GM23248 (cell line): Measurements from ENCODE around the gene SLC25A1. TPM values are rescaled to one million over a fixed set of nuclear protein-coding genes. Genes with fewer than 3 reads are reported as not detected.

ENCODE experiments used
- DNase-seq: peaks from one replicate; pipeline ENCODE4 v3.0.0-alpha.2; 2015
- H2AFZ ChIP-seq: fragments of 200-600 bp; sonication (generic); 2 replicates; pipeline ENCODE4 v1.6.1; 2016; ENCODE audit warnings: antibody characterized with exemption
- H3F3A ChIP-seq: fragments of 200-600 bp; sonication (generic); 2 replicates; pipeline ENCODE4 v1.6.1; 2016; ENCODE audit warnings: mild to moderate bottlenecking, antibody characterized with exemption, mixed run types; ENCODE audit not compliant: insufficient read depth
- H3K27ac ChIP-seq: fragments of 200-600 bp; sonication (generic); 2 replicates; pipeline ENCODE4 v1.5.1; 2016; ENCODE audit warnings: mild to moderate bottlenecking
- H3K27me3 ChIP-seq: fragments of 200-600 bp; sonication (generic); replicated peaks from 2 replicates; pipeline ENCODE4 v1.6.1; 2016; ENCODE audit warnings: mild to moderate bottlenecking; ENCODE audit not compliant: insufficient read depth
- H3K36me3 ChIP-seq: fragments of 200-600 bp; sonication (generic); 2 replicates; pipeline ENCODE4 v1.6.1; 2016; ENCODE audit warnings: low read depth, mild to moderate bottlenecking
- H3K4me1 ChIP-seq: fragments of 200-600 bp; sonication (generic); 2 replicates; pipeline ENCODE4 v1.6.1; 2016; ENCODE audit warnings: mild to moderate bottlenecking; ENCODE audit not compliant: insufficient read depth
- H3K4me2 ChIP-seq: fragments of 200-600 bp; sonication (generic); one replicate; pipeline ENCODE4 v1.6.1; 2016; ENCODE audit warnings: mild to moderate bottlenecking; ENCODE audit not compliant: unreplicated experiment
- H3K4me3 ChIP-seq: fragments of 200-600 bp; sonication (generic); 2 replicates; pipeline ENCODE4 v1.5.1; 2016; ENCODE audit warnings: mild to moderate bottlenecking
- H3K79me2 ChIP-seq: fragments of 200-600 bp; sonication (generic); 2 replicates; pipeline ENCODE4 v1.6.1; 2016; ENCODE audit warnings: mild to moderate bottlenecking; ENCODE audit not compliant: insufficient read depth
- H3K9ac ChIP-seq: fragments of 200-600 bp; sonication (generic); 2 replicates; pipeline ENCODE4 v1.6.1; 2016; ENCODE audit warnings: mild to moderate bottlenecking
- H3K9me2 ChIP-seq: fragments of 200-600 bp; sonication (generic); 2 replicates; pipeline ENCODE4 v1.6.1; 2016; ENCODE audit warnings: mixed run types, mild to moderate bottlenecking, moderate library complexity; ENCODE audit not compliant: insufficient read depth
- H3K9me3 ChIP-seq: fragments of 200-600 bp; sonication (generic); one replicate; pipeline ENCODE4 v1.6.1; 2017; ENCODE audit warnings: low read depth
- H4K20me1 ChIP-seq: fragments of 200-600 bp; sonication (generic); 2 replicates; pipeline ENCODE4 v1.6.0; 2016; ENCODE audit not compliant: insufficient read depth
- EZH2 ChIP-seq: fragments of 200-600 bp; sonication (generic); IDR thresholded peaks from 2 replicates; pipeline ENCODE4 v1.6.1; 2018; ENCODE audit warnings: antibody characterized with exemption, mild to moderate bottlenecking; ENCODE audit not compliant: insufficient read depth, poor library complexity, severe bottlenecking
- EZH2phosphoT487 ChIP-seq: fragments of 200-600 bp; sonication (generic); IDR thresholded peaks from 2 replicates; pipeline ENCODE4 v1.6.1; 2018; ENCODE audit warnings: antibody characterized with exemption, moderate library complexity, mild to moderate bottlenecking, low read depth; ENCODE audit not compliant: insufficient read depth
- WGBS, 2 experiments: methylation state at CpG; one replicate each; pipeline ENCODE4 v1.1.6; 2015 to 2017; ENCODE audit warnings: low lambda C conversion rate in 2 of 2, low coverage in 1 of 2; ENCODE audit errors: missing lambda C conversion rate in 2 of 2; 5-methylcytosine and 5-hydroxymethylcytosine counted together
- in situ Hi-C: fragments of 300-500 bp; cut with MboI; formaldehyde crosslinking; loops from 2 replicates; pipeline ENCODE4 v1.15.0; 2020
- polyA plus RNA-seq: library from polyadenylated mRNA; unstranded; fragments of >200 nt; fragmentation: Nextera tagmentation; extraction: Ambion mirVana; gene quantifications from 2 replicates; pipeline ENCODE4 v1.2.1, GENCODE V29; 2016
- total RNA-seq: library from RNA; depleted of rRNA; stranded (reverse); fragments of >200 nt; shearing (Covaris generic); gene quantifications from 2 replicates; pipeline ENCODE4 v1.2.3, GENCODE V29; 2014

The SLC25A1 gene
- total and polyA plus RNA-seq, 2 experiments from 2014 or later = 99.5 to 113 TPM

GRCh38 chr22:19134176-19134831 lies 44.2 kb downstream of the SLC25A1 start:
- no peak overlapping the region for H3K9ac ChIP-seq
- H3K4me2 ChIP-seq = no peak overlapping the region
- no peaks in the 10 kb centered on the region for H3F3A ChIP-seq
- H3K79me2 ChIP-seq = no peaks in the 10 kb centered on the region
- H3K4me3 ChIP-seq = no peak overlapping the region
- H3K36me3 ChIP-seq = no peaks in the 10 kb centered on the region; the same call in 1 of the 2 replicates
- TF ChIP-seq EZH2 (no peak), EZH2phosphoT487 (no peak)
- H3K4me1 ChIP-seq = no peaks in the 10 kb centered on the region
- H4K20me1 ChIP-seq = no peaks in the 10 kb centered on the region
- WGBS, 2 experiments = 92 to 95% methylated on average over 20 to 21 of the region's 21 CpGs
- no peaks in the 10 kb centered on the region for H3K9me2 ChIP-seq
- in situ Hi-C loops = no loop called here
- H3K9me3 ChIP-seq = no peaks in the 10 kb centered on the region
- no peak for DNase-seq
- H3K27me3 ChIP-seq = no peaks in the 10 kb centered on the region
- H3K27ac ChIP-seq = no peak overlapping the region
- H2AFZ ChIP-seq = no peak overlapping the region

DNA sequence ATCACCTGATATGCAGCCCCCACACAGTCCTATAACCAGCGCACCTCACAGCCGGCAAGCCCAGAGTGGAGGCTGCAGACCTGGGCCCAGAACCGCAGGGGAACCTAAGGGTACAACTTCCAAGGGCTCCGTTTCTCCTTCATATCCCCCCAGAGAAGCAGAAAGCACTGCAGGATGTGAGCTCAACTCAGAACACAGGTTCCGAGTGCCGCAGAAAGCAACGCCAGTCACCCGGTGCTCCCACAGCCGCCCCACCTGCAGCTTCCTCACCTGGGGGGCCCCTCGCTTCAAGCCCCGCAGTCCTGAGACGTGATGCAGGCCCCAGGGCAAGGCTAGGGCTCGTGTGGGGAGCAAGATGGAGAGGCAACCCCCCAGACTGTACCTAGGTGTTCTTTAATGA lies 45.0 kb downstream of the SLC25A1 start:
- H3K27me3 ChIP-seq = no peaks in the 10 kb centered on the region
- no peaks in the 10 kb centered on the region for H3K4me1 ChIP-seq
- no peaks in the 10 kb centered on the region for H3K79me2 ChIP-seq
- no peak overlapping the region for H3K27ac ChIP-seq
- no peak overlapping the region for H2AFZ ChIP-seq
- H3F3A ChIP-seq = no peaks in the 10 kb centered on the region
- no peaks in the 10 kb centered on the region for H3K9me2 ChIP-seq
- DNase-seq = no peak
- no peak overlapping the region for H3K9ac ChIP-seq
- no peaks in the 10 kb centered on the region for H4K20me1 ChIP-seq
- no peak overlapping the region for H3K4me2 ChIP-seq
- 91 to 94% methylated on average over 13 of the region's 13 CpGs for WGBS, 2 experiments
- no peaks in the 10 kb centered on the region for H3K9me3 ChIP-seq
- H3K36me3 ChIP-seq = no peaks in the 10 kb centered on the region; the same call in 1 of the 2 replicates
- H3K4me3 ChIP-seq = no peak overlapping the region
- TF ChIP-seq EZH2 = no peak
- TF ChIP-seq EZH2phosphoT487 = no peak
- in situ Hi-C loops = no loop called here

GRCh38 chr22:19132693-19133400 lies 45.7 kb downstream of the SLC25A1 start:
- DNase-seq = no peak
- H4K20me1 ChIP-seq = no peaks in the 10 kb centered on the region
- no peaks in the 10 kb centered on the region for H3F3A ChIP-seq
- H3K9me2 ChIP-seq = no peaks in the 10 kb centered on the region
- no peaks in the 10 kb centered on the region for H3K79me2 ChIP-seq
- no peaks in the 10 kb centered on the region for H3K4me1 ChIP-seq
- WGBS, 2 experiments = 86 to 90% methylated on average over 9 of the region's 9 CpGs
- no peaks in the 10 kb centered on the region for H3K9me3 ChIP-seq
- TF ChIP-seq EZH2phosphoT487 = no peak
- no peak for TF ChIP-seq EZH2
- no peak overlapping the region for H3K9ac ChIP-seq
- H3K4me2 ChIP-seq = no peak overlapping the region
- no peak overlapping the region for H2AFZ ChIP-seq
- no peaks in the 10 kb centered on the region; the same call in 1 of the 2 replicates for H3K36me3 ChIP-seq
- in situ Hi-C loops = no loop called here
- no peak overlapping the region for H3K27ac ChIP-seq
- H3K4me3 ChIP-seq = no peak overlapping the region
- no peaks in the 10 kb centered on the region for H3K27me3 ChIP-seq

DNA sequence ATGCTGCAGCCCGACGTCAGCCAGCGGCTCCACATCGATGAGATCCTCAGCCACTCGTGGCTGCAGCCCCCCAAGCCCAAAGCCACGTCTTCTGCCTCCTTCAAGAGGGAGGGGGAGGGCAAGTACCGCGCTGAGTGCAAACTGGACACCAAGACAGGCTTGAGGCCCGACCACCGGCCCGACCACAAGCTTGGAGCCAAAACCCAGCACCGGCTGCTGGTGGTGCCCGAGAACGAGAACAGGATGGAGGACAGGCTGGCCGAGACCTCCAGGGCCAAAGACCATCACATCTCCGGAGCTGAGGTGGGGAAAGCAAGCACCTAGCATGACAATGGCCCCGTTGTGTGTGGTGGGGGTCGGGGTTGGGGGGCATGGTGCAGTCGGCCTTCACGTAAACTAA lies 46.4 kb downstream of the SLC25A1 start:
- in situ Hi-C loops = no loop called here

More for the DNA sequence above, 46.4 kb downstream of the SLC25A1 start:
- H3K36me3 ChIP-seq = no peaks in the 10 kb centered on the region; the same call in 1 of the 2 replicates
- no peak overlapping the region for H3K9ac ChIP-seq
- no peaks in the 10 kb centered on the region for H4K20me1 ChIP-seq
- no peaks in the 10 kb centered on the region for H3K9me2 ChIP-seq
- no peak overlapping the region for H3K4me3 ChIP-seq
- H3K4me2 ChIP-seq = no peak overlapping the region
- no peak for DNase-seq
- no peaks in the 10 kb centered on the region for H3K9me3 ChIP-seq
- H3K27me3 ChIP-seq = no peaks in the 10 kb centered on the region
- no peak overlapping the region for H3K27ac ChIP-seq
- TF ChIP-seq EZH2phosphoT487 = no peak
- TF ChIP-seq EZH2 = no peak
- H3F3A ChIP-seq = no peaks in the 10 kb centered on the region
- H2AFZ ChIP-seq = no peak overlapping the region
- WGBS, 2 experiments = 94 to 95% methylated on average over 20 of the region's 20 CpGs
- H3K79me2 ChIP-seq = no peaks in the 10 kb centered on the region
- H3K4me1 ChIP-seq = no peaks in the 10 kb centered on the region
